Measurements from ENCODE around the gene RNF115. TPM values are rescaled to one million over a fixed set of nuclear protein-coding genes. Genes with fewer than 3 reads are reported as not detected.

RNF115 gene
- total RNA-seq, 1 experiment from 2014 or later: 17.5 TPM

DNA sequence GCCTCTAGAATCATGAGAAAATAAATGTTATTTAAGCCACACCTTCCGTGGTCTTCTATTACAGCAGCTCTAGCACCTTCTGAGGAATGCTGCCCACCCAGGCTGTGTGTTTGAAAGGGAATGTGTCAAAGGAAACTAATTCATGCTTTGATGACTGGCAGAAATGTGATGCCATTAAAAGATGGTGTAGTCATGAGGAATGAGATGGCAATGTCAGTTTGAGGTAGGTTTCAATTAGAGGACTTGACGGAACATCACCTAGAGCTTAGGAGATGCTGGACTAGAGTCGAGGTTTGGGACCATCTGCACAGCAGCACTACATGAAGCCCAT lies 127.3 kb downstream of the RNF115 start:
- H3K27me3 Mint-ChIP-seq (ENCODE audit: insufficient read depth, unreplicated experiment): no peaks in the 10 kb centered on the region
- no TSS peak for BruUV-seq (replicated peaks)
- POLR2A ChIA-PET: interaction anchor here (0.9 kb wide), 1 partner anchor 11 kb away, joined by 3 read pairs; the partner anchor contains the start of gene PDZK1
- Histone ChIP-seq H3K36me3 (ENCODE audit: control insufficient read depth, insufficient read depth, low read length) (peaks cover 1% of the 10 kb centered on the region), H3K27me3 (replicated peaks; ENCODE audit: control insufficient read depth, insufficient read depth, low read length) (no peaks in the 10 kb centered on the region), H3K4me3 (ENCODE audit: low read depth, low read length) (no peak overlapping the region), H3K9me3 (no peaks in the 10 kb centered on the region), H3K4me1 (0 out of 2 replicates have a peak, but pooled peaks cover under 1% of the 10 kb centered on the region)
- TF ChIP-seq, protein P1, sequence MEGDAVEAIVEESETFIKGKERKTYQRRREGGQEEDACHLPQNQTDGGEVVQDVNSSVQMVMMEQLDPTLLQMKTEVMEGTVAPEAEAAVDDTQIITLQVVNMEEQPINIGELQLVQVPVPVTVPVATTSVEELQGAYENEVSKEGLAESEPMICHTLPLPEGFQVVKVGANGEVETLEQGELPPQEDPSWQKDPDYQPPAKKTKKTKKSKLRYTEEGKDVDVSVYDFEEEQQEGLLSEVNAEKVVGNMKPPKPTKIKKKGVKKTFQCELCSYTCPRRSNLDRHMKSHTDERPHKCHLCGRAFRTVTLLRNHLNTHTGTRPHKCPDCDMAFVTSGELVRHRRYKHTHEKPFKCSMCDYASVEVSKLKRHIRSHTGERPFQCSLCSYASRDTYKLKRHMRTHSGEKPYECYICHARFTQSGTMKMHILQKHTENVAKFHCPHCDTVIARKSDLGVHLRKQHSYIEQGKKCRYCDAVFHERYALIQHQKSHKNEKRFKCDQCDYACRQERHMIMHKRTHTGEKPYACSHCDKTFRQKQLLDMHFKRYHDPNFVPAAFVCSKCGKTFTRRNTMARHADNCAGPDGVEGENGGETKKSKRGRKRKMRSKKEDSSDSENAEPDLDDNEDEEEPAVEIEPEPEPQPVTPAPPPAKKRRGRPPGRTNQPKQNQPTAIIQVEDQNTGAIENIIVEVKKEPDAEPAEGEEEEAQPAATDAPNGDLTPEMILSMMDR (IDR thresholded peaks at IDR 0.05; ENCODE audit: insufficient read depth in 1 of 2, low read depth in 1 of 2, low read length in 1 of 2, severe bottlenecking in 1 of 2, unreplicated experiment in 1 of 2): no peak
- CTCF ChIA-PET: no interaction called here
- peaks cover 56% of the 10 kb centered on the region for H3K36me3 Mint-ChIP-seq (ENCODE audit: insufficient read depth, unreplicated experiment)
- intact Hi-C loops (cut with micrococcal nuclease; ENCODE audit: unreplicated experiment): no loop called here
- H3K4me1 Mint-ChIP-seq (ENCODE audit: low read depth, unreplicated experiment): peaks cover 20% of the 10 kb centered on the region
- H3K27ac Mint-ChIP-seq (ENCODE audit: unreplicated experiment): no peak overlapping the region
- H3K9me3 Mint-ChIP-seq (ENCODE audit: unreplicated experiment): no peaks in the 10 kb centered on the region
- H3K4me3 Mint-ChIP-seq (ENCODE audit: unreplicated experiment): no peak overlapping the region
- no peak for DNase-seq

DNA sequence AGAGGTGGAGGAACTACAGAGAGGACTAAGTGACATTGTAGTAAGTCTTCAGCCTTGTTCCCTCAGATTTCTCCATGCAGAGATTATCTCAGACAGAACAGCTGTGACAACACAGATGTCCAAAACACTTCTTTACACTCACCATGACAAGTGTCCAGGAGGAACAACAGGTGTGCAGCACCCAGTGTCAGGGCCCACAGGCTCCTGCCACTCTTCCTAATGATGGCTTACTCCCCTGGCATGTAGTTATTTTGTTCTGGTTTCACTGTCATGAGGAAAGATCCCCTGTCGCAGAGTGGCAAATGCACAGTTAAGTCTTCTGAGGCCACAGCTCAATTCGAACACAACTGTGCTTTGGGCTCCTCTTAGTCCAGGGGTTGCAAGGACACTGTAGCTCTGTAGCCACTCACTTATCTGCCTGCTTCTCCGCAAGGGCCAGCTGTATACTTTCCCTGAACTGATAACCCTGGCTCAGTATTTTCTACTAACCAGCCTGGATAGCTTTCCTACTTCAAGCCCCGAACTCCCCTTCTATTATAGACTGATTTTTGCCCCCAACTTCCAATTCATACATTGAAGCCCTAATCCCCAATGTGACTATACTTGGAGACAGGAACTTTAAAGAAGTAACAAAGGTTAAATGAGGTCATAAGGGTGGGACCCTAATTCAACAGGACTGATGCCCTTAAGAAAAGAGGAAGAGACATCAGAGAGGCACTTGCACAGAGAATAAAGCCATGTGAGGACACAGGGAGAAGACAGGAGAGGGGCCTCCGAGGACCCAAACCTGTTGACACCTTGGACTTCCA lies 127.9 kb downstream of the RNF115 start:
- no peaks in the 10 kb centered on the region for H3K9me3 ChIP-seq
- H3K9me3 Mint-ChIP-seq (ENCODE audit: unreplicated experiment): no peaks in the 10 kb centered on the region
- TF ChIP-seq, protein P1 (IDR thresholded peaks at IDR 0.05; ENCODE audit: insufficient read depth in 1 of 2, low read depth in 1 of 2, low read length in 1 of 2, severe bottlenecking in 1 of 2, unreplicated experiment in 1 of 2): no peak
- no peaks in the 10 kb centered on the region for H3K27me3 ChIP-seq (replicated peaks; ENCODE audit: control insufficient read depth, insufficient read depth, low read length)
- no peak for DNase-seq
- POLR2A ChIA-PET: interaction anchor here (0.9 kb wide), 1 partner anchor 11 kb away, joined by 3 read pairs; the partner anchor contains the start of gene PDZK1
- no peak overlapping the region for H3K27ac Mint-ChIP-seq (ENCODE audit: unreplicated experiment)
- no peaks in the 10 kb centered on the region for H3K27me3 Mint-ChIP-seq (ENCODE audit: insufficient read depth, unreplicated experiment)
- peaks cover 3% of the 10 kb centered on the region for H3K36me3 ChIP-seq (ENCODE audit: control insufficient read depth, insufficient read depth, low read length)
- peaks cover under 1% of the 10 kb centered on the region; the same call in 1 of the 2 replicates for H3K4me1 ChIP-seq
- H3K4me3 Mint-ChIP-seq (ENCODE audit: unreplicated experiment): no peak overlapping the region
- CTCF ChIA-PET: interaction anchor here (1.0 kb wide), 1 partner anchor 26 kb away, joined by 3 read pairs; no protein-coding TSS in a partner anchor
- no peak overlapping the region for H3K4me3 ChIP-seq (ENCODE audit: low read depth, low read length)
- no TSS peak for BruUV-seq (replicated peaks)
- peaks cover 62% of the 10 kb centered on the region for H3K36me3 Mint-ChIP-seq (ENCODE audit: insufficient read depth, unreplicated experiment)
- peaks cover 20% of the 10 kb centered on the region for H3K4me1 Mint-ChIP-seq (ENCODE audit: low read depth, unreplicated experiment)
- intact Hi-C loops (cut with micrococcal nuclease; ENCODE audit: unreplicated experiment): no loop called here

DNA sequence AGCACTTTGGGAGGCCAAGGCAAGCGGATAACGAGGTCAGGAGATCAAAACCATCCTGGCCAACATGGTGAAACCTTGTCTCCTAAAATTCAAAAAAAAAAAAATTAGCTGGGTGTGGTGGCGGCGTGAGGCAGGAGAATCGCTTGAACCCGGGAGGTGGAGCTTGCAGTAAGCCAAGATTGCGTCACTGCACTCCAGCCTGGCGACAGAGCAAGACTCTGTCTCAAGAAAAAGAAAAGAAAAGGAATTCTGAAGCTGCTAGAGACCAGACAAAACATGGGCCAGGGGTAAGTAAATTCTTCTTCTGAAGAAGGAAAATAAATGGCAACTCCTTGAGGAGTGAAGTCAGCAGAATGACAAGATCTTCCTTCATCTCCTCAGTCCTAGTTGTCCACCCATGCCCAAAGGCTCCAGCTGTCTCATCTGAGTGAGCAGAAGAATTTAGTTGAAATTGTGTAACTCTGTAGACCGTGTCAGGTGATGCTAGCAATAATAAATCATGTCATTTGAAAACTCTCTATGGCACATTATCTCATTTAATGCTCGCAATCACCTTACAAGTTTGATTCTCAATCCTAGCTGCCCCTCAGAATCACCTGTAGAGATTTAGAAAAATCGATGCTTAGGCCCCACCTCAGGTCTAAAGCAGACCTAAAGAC lies 131.0 kb downstream of the RNF115 start:
- Mint-ChIP-seq H3K4me3 (ENCODE audit: unreplicated experiment) (no peak overlapping the region), H3K36me3 (ENCODE audit: insufficient read depth, unreplicated experiment) (peaks cover 85% of the 10 kb centered on the region), H3K27ac (ENCODE audit: unreplicated experiment) (peak overlapping the region; percentile 39), H3K9me3 (ENCODE audit: unreplicated experiment) (no peaks in the 10 kb centered on the region), H3K4me1 (ENCODE audit: low read depth, unreplicated experiment) (peaks cover 11% of the 10 kb centered on the region), H3K27me3 (ENCODE audit: insufficient read depth, unreplicated experiment) (no peaks in the 10 kb centered on the region)
- Histone ChIP-seq H3K4me3 (ENCODE audit: low read depth, low read length) (no peak overlapping the region), H3K36me3 (ENCODE audit: control insufficient read depth, insufficient read depth, low read length) (peaks cover 3% of the 10 kb centered on the region), H3K9me3 (no peaks in the 10 kb centered on the region), H3K4me1 (peaks cover 4% of the 10 kb centered on the region; the same call in 1 of the 2 replicates), H3K27me3 (replicated peaks; ENCODE audit: control insufficient read depth, insufficient read depth, low read length) (no peaks in the 10 kb centered on the region)
- ChIA-PET CTCF (no interaction called here), POLR2A (interaction anchor here (0.5 to 0.6 kb wide), 2 partner anchors 35 to 228 kb away, joined by 3 to 4 read pairs; no protein-coding TSS in a partner anchor)
- DNase-seq: no peak
- TF ChIP-seq, protein P1 (IDR thresholded peaks at IDR 0.05; ENCODE audit: insufficient read depth in 1 of 2, low read depth in 1 of 2, low read length in 1 of 2, severe bottlenecking in 1 of 2, unreplicated experiment in 1 of 2): no peak
- intact Hi-C loops (cut with micrococcal nuclease; ENCODE audit: unreplicated experiment): no loop called here
- BruUV-seq (replicated peaks): no TSS peak

Data from Caco-2 (cell line).